Mononuclear cell (primary cell): ENCODE data around the gene B3GALNT1. TPM values are rescaled to one million over a fixed set of nuclear protein-coding genes. Genes with fewer than 3 reads are reported as not detected.
A peak's percentile ranks its signal among the peaks of the same experiment; 100 is the strongest.

Experiments used
- H3K27me3 ChIP-seq: 2 replicates; pipeline ENCODE4 v1.6.0; 2011; ENCODE audit warnings: low read length, control low read depth; ENCODE audit not compliant: insufficient read depth
- H3K4me1 ChIP-seq: 2 replicates; pipeline ENCODE4 v1.5.1; 2011; ENCODE audit warnings: mild to moderate bottlenecking, low read length, control low read depth; ENCODE audit not compliant: insufficient read depth
- H3K4me3 ChIP-seq: 2 replicates; pipeline ENCODE4 v1.5.1; 2011; ENCODE audit warnings: mild to moderate bottlenecking, low read length, moderate library complexity
- H3K9me3 ChIP-seq: 2 replicates; pipeline ENCODE4 v1.5.1; 2011; ENCODE audit warnings: low read depth, mild to moderate bottlenecking, control low read depth, low read length
- total RNA-seq: library from RNA; depleted of rRNA; stranded (reverse); fragments of >200 nt; gene quantifications from one replicate; pipeline ENCODE4 v1.2.3, GENCODE V29; 2012

B3GALNT1 gene, protein sequence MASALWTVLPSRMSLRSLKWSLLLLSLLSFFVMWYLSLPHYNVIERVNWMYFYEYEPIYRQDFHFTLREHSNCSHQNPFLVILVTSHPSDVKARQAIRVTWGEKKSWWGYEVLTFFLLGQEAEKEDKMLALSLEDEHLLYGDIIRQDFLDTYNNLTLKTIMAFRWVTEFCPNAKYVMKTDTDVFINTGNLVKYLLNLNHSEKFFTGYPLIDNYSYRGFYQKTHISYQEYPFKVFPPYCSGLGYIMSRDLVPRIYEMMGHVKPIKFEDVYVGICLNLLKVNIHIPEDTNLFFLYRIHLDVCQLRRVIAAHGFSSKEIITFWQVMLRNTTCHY
- 0.42 TPM for total RNA-seq

DNA sequence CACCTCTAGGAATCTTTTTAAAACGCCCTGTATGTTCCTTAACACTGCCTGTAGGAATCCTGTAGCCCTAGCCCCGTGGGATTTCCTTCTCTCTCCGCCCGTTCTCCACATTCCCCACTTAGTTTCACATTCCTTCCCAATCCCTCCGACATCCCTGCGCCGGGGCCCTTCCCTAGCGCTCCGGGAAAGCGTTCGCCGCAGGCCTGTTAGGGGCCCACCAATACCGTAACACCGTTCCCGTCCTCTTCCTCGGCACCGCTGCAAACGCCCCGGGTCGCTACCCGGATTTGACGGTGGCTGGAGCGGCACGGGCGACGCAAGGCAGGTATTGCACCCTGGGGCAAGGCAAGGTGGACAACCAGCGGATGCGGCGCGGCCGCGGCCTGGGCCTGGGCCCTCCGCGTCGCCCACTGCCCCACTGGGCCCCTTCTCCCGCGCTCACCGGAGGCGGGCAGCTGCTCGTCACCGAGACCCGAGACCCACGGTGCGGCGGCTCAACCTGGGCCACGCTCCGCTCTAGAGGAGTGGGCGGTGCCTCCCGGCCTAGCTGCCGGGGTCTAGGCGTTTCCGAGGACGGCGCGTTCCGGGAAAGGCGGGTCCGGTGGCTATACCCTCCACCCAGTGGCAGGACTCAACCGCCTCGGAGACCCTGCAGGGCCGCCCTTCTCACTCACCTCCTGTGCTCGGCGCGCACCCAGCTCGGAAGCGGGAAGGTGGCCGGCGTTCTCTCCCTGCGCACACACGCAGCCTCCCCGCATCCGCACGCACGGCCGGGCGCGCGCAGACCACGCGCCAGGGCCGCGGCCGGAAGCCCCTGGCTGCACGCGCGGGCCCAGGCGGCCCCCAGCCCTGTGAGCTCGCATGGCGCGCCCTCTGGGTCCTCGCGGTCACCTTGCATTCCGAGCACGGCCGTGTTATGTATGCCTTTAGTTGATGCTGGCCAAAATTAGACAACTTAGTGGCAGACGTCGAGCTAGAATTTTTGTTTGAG, at the start of gene B3GALNT1:
TSS of gene B3GALNT1 (minus strand) at position 789 of the 991 bp plus-strand sequence. CDS start 18,595 bp downstream, outside the sequence.
- Histone ChIP-seq H3K9me3 (no peaks in the 10 kb centered on the region), H3K27me3 (no peaks in the 10 kb centered on the region), H3K4me3 (peak within 1 kb of the TSS; percentile 48), H3K4me1 (peaks cover 16% of the 10 kb centered on the region)

DNA sequence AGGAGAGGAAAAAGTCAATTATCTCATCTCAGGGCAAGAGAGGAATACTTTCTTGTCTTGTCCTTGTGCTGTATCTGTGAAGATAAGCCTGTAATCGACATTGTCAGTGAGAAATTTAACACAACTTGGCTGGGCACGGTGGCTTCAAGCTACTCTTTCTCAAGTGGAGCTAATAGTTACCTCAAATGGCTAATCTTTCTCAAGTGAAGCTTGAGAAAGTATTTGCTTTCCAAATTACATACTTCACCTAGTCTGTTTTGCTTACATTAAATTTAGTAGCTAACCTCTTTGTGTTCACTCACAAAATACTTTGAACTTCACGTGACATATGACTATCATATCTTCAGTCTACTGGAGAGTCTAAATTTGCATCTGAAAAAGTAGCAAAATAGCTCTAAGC, 48.3 kb upstream of the B3GALNT1 start:
- Histone ChIP-seq H3K4me3 (no peak overlapping the region), H3K9me3 (no peaks in the 10 kb centered on the region), H3K4me1 (no peaks in the 10 kb centered on the region), H3K27me3 (no peaks in the 10 kb centered on the region)

DNA sequence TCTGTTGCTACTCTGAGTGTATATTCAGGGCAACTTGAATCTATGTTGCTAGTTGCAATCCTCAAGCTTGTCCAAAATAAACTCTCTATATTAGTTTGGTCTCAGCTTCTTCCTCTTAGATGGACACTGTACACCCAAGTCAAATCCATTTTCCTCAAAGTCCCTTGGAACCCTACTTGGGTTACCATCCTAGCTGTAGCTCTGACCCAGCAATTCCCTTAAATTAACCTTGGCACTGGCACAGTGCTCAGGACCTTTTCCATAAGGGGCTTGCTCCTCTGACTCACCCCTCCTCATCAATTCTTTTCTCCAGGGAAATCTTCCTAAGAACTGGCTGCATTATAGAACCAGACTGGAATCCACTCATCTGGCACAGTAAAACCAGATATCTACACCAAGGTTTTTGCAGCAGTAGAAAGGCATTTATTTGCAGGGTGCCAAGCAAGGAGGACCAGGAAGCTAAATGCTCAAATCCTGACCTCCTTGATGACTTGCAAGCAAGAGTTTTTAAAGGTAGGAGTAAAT, 44.9 kb upstream of the B3GALNT1 start:
- no peak overlapping the region for H3K4me3 ChIP-seq
- H3K27me3 ChIP-seq, result no peaks in the 10 kb centered on the region
- no peaks in the 10 kb centered on the region for H3K9me3 ChIP-seq
- H3K4me1 ChIP-seq, result no peaks in the 10 kb centered on the region

DNA sequence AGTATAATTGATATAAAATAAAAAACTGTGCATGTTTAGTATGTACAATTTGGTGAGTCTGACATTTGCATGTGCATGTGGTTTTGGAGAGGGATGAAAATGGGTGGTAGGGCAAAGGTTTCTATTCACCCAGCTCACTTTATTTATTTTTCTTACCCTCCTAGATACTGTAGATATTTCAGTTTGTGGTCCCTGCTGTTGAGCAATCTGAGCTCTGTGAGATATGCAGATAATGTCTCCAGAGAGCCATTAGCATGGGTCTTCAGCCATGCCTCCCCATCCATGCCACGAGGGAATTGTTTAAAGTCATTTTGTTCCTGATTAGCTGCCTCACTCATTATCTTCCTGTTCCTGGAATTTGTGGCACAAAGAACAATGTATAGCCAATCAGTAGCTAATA, 44.4 kb upstream of the B3GALNT1 start:
- H3K27me3 ChIP-seq, result no peaks in the 10 kb centered on the region
- no peak overlapping the region for H3K4me3 ChIP-seq
- H3K4me1 ChIP-seq, result no peaks in the 10 kb centered on the region
- no peaks in the 10 kb centered on the region for H3K9me3 ChIP-seq

DNA sequence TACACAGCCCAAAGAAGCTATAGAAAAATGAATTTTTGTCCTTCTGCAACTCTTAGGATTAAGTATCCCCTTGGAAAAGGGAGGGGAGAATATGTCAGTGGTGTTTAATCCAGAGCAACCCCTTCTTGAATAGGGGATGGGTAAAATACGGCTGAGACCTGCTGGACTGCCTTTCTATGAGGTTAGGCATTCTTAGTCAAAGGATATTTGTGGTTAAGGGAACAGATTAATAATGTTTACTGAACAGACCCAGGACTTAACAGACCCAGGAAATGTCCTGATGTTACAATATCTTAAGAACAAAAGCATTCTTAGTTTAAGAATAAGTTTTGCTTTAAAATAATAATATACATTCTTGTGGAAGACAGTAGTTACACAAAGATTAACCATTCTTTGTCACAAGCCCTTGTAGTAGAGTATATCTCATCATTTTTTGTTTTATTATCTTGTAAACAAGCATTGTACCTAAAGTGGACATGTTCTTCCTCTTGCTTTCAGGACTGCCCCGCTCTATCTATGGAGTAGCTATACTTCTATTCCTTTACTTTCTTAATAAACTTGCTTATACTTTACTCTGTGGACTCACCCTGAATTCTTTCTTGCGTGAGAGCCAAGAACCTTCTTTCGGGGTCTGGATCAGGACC, 43.8 kb upstream of the B3GALNT1 start:
- no peak overlapping the region for H3K4me3 ChIP-seq
- no peaks in the 10 kb centered on the region for H3K27me3 ChIP-seq
- no peaks in the 10 kb centered on the region for H3K9me3 ChIP-seq
- H3K4me1 ChIP-seq, result no peaks in the 10 kb centered on the region

DNA sequence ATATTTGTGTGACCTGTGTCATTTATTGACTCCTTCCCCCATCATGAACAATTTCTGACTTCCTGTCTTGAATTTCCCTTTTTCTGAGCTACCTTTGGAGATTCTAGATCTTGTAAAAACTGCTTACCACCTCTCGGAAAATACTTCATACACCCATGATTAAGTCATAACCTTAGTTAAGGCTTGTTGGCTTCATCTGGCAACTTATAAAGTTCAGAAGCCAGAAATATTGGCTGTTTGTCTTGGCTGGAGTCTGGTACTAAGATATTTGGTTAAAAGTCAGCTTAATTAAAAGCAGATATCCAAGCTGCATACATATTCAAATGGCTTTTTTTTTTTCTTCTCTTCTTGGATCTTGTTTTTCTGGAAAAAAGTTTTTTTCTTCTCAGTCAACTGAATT, 37.3 kb upstream of the B3GALNT1 start:
- Histone ChIP-seq H3K4me3 (no peak overlapping the region), H3K9me3 (no peaks in the 10 kb centered on the region), H3K27me3 (no peaks in the 10 kb centered on the region), H3K4me1 (no peaks in the 10 kb centered on the region)

DNA sequence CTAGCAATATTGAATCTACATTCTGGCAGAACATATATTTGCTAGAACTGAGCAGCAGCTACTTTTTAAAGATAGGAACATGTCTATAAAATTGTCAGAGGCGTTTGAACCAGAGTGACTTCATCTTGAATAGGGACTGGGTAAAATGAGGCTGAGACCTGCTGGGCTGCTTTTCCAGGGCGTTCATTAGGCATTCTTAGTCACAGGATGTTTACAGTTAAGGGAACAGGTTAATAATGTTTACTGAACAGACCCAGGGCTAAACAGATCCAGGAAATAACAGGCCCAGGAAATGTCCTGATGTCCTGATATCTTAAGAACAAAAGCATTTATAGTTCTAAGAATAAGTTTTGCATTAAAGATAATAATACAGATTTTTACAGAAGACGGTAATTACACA, 34.5 kb upstream of the B3GALNT1 start:
- H3K9me3 ChIP-seq, result no peaks in the 10 kb centered on the region
- no peak overlapping the region for H3K4me3 ChIP-seq
- no peaks in the 10 kb centered on the region for H3K27me3 ChIP-seq
- H3K4me1 ChIP-seq, result no peaks in the 10 kb centered on the region

DNA sequence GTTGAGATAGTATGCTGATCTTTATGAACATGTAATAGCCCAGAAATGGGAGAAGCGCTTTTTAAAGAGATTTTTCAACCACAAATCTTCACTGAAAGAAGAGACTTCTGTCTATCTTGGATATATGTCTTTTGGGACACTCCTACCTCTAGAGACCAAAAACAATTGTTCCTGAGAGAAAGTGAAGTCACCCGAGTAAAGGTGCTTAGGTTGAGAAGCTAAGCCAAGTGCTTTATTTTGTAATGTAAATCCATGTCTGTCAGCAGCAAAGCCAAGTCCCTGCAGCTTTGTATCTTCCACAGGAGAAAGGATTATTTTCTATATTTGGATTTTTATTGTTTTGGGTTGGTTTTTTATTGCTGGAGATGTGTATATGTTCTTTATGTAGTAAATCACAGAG, 32.1 kb upstream of the B3GALNT1 start:
- H3K27me3 ChIP-seq, result no peaks in the 10 kb centered on the region
- no peak overlapping the region for H3K4me3 ChIP-seq
- H3K9me3 ChIP-seq, result no peaks in the 10 kb centered on the region
- no peaks in the 10 kb centered on the region for H3K4me1 ChIP-seq

DNA sequence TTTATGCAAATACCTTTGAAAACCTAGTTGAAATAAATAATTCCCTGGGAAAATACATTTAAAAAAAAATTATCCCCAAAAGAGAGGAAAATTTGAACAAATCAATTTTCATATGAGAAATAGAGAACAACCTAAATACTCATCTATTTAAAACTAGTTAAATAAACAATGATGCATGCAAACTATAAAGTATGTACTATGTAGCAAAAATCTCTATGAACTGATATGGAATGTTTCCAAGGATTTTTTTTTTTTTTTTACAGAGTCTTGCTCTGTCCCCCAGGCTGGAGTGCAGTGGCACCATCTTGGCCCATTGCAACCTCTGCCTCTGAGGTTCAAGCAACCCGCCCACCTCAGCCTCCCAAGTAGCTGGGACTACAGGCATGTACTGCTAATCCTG, 27.2 kb upstream of the B3GALNT1 start:
- Histone ChIP-seq H3K4me1 (no peaks in the 10 kb centered on the region), H3K4me3 (no peak overlapping the region), H3K9me3 (no peaks in the 10 kb centered on the region), H3K27me3 (no peaks in the 10 kb centered on the region)

DNA sequence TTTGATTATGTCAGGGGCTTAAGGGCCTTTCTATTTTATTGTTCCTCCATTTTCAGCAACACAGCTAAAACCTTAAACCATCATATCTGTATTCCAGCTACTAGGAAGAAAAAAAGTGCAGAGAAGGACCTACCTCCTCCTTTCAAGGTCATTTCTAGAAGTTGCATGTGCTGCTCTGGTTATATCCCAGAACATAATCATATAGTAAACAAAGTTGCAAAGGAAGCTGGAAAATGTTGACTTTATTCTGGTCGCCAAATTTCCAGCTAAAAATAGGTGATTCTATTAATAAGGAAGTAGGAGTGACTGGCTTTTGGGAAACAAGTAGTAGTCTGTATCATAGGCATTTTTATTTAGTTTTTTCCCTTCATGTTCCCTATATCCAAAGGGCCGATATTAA, 21.3 kb upstream of the B3GALNT1 start:
- no peak overlapping the region for H3K4me3 ChIP-seq
- no peaks in the 10 kb centered on the region for H3K4me1 ChIP-seq
- H3K9me3 ChIP-seq, result peaks cover 8% of the 10 kb centered on the region
- no peaks in the 10 kb centered on the region for H3K27me3 ChIP-seq

DNA sequence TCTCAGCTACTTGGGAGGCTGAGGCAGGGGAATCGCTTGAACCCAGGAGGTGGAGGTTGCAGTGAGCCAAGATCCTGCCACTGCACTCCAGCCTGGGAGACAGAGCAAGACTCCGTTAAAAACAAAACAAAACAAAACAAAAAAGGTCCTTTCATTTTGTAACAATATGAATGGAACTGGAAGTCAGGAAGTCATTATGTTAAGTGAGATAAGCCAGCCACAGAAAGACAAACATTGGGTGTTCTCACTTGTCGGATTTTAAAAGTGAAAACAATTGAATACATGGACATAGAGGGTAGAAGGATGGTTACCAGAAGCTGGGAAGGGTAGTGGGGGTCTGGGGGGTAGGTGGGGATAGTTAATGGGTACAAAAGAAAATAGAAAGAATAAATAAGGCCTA, 12.5 kb upstream of the B3GALNT1 start:
- Histone ChIP-seq H3K9me3 (no peaks in the 10 kb centered on the region), H3K4me1 (no peaks in the 10 kb centered on the region), H3K27me3 (no peaks in the 10 kb centered on the region), H3K4me3 (no peak overlapping the region)

DNA sequence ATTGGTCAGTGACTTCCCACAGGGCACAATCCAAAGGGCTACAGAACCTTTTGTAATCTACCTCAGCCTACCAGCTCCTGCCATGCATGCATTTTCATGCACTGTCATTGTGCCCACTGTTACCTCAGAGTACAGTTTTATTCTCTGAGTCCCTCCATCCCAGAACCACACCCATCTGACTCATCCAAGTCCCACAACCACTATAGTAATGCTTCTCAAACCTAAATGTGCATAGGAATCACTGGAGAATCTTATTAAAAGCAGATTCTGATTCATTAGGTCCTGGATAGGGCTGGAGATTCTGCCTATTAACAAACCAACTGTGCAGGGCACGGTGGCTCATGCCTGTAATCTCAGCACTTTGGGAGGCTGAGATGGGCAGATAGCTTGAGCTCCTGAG, 3.7 kb upstream of the B3GALNT1 start:
- H3K4me3 ChIP-seq, result no peak overlapping the region
- H3K27me3 ChIP-seq, result no peaks in the 10 kb centered on the region
- no peaks in the 10 kb centered on the region for H3K9me3 ChIP-seq
- H3K4me1 ChIP-seq, result peaks cover 16% of the 10 kb centered on the region

DNA sequence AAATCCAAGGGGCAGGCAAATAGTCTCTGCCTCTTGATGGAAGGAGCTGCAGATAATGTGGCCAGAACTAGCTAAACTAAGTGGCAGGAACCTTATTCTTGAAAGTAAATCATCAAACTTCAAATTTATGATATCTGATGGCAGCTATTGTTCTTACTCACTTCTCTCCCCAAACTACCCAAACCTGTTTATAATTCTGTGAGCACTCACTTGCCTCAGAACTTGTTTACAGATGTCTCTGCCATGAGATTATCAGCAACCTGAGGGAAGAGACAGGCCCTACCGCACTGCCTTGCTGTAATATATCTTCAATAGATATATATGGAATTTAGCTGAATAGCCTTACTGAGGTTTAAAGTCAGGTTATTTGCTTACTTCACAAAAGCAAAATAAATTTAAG, 2.2 kb upstream of the B3GALNT1 start:
- no peaks in the 10 kb centered on the region for H3K27me3 ChIP-seq
- peaks cover 16% of the 10 kb centered on the region for H3K4me1 ChIP-seq
- no peaks in the 10 kb centered on the region for H3K9me3 ChIP-seq
- H3K4me3 ChIP-seq, result no peak overlapping the region

DNA sequence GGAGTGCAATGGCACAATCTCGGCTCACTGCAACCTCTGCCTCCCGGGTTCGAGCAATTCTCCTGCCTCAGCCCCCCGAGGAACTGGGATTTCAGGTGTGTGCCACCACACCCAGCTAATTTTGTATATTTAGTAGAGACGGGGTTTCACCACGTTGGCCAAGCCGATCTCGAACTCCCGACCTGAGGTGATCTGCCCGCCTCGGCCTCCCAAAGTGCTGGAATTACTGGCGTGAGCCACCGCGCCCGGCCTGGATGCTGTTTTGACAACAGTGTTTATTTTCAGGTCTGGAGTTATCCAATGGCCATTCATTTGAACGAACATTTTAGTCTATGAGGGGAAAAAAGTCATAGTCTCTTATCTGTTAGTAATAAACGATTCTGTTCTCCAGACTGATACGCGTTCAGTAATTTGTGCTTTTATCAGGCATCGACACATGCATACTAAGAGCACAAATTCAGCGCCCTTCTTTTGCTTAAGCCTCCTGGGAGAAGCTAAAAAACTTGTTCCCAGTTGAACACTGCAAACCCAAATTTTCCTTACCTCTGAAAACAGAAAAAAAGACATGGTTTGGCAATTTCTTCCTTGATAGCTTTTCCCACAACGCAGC, 1.3 kb downstream of the B3GALNT1 start:
- H3K27me3 ChIP-seq, result no peaks in the 10 kb centered on the region
- H3K9me3 ChIP-seq, result no peaks in the 10 kb centered on the region
- peaks cover 13% of the 10 kb centered on the region for H3K4me1 ChIP-seq
- H3K4me3 ChIP-seq, result no peak overlapping the region
